Nephron (organoid): Measurements from ENCODE around the gene NAALADL1.

ENCODE experiments used
- H3K27ac Mint-ChIP-seq, 3 experiments: 2 replicates each; pipeline ENCODE4 v1.8.0; 2020; ENCODE audit warnings: mixed read lengths in 3 of 3, mild to moderate bottlenecking in 2 of 3, moderate library complexity in 1 of 3
- H3K27me3 Mint-ChIP-seq: 2 replicates; pipeline ENCODE4 v1.8.0; 2021; ENCODE audit warnings: low read depth, mild to moderate bottlenecking, moderate library complexity, mixed read lengths
- H3K36me3 Mint-ChIP-seq: 2 replicates; pipeline ENCODE4 v1.8.0; 2020; ENCODE audit warnings: low read depth, mixed read lengths
- H3K4me1 Mint-ChIP-seq: 2 replicates; pipeline ENCODE4 v1.8.0; 2020; ENCODE audit warnings: mixed read lengths
- H3K4me3 Mint-ChIP-seq, 3 experiments: 2 replicates each; pipeline ENCODE4 v1.8.0; 2020; ENCODE audit warnings: mild to moderate bottlenecking in 3 of 3, mixed read lengths in 3 of 3, moderate library complexity in 2 of 3
- H3K9me3 Mint-ChIP-seq: 2 replicates; pipeline ENCODE4 v1.8.0; 2020; ENCODE audit warnings: mixed read lengths
- TF ChIP-seq, protein P1 (sequence below), 3 experiments: fragments of 200-600 bp; sonication (generic); IDR thresholded peaks; one replicate each; pipeline ENCODE4 v1.5.0; 2021; ENCODE audit warnings: antibody characterized with exemption in 3 of 3; ENCODE audit not compliant: unreplicated experiment in 3 of 3

Gene NAALADL1, protein sequence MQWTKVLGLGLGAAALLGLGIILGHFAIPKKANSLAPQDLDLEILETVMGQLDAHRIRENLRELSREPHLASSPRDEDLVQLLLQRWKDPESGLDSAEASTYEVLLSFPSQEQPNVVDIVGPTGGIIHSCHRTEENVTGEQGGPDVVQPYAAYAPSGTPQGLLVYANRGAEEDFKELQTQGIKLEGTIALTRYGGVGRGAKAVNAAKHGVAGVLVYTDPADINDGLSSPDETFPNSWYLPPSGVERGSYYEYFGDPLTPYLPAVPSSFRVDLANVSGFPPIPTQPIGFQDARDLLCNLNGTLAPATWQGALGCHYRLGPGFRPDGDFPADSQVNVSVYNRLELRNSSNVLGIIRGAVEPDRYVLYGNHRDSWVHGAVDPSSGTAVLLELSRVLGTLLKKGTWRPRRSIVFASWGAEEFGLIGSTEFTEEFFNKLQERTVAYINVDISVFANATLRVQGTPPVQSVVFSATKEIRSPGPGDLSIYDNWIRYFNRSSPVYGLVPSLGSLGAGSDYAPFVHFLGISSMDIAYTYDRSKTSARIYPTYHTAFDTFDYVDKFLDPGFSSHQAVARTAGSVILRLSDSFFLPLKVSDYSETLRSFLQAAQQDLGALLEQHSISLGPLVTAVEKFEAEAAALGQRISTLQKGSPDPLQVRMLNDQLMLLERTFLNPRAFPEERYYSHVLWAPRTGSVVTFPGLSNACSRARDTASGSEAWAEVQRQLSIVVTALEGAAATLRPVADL

GRCh38 chr11:65058419-65059054, at the start of gene NAALADL1:
Gene NAALADL1, minus strand, starts transcription at chr11:65058553. Its CDS starts 32 bp downstream, at chr11:65058521.
- Mint-ChIP-seq H3K9me3 (no peaks in the 10 kb centered on the region), H3K36me3 (no peaks in the 10 kb centered on the region), H3K4me3 (no peak within 1 kb of the TSS), H3K4me1 (no peaks in the 10 kb centered on the region), H3K27me3 (peaks cover 6% of the 10 kb centered on the region), H3K27ac (no peak within 1 kb of the TSS)
- TF ChIP-seq, protein P1, sequence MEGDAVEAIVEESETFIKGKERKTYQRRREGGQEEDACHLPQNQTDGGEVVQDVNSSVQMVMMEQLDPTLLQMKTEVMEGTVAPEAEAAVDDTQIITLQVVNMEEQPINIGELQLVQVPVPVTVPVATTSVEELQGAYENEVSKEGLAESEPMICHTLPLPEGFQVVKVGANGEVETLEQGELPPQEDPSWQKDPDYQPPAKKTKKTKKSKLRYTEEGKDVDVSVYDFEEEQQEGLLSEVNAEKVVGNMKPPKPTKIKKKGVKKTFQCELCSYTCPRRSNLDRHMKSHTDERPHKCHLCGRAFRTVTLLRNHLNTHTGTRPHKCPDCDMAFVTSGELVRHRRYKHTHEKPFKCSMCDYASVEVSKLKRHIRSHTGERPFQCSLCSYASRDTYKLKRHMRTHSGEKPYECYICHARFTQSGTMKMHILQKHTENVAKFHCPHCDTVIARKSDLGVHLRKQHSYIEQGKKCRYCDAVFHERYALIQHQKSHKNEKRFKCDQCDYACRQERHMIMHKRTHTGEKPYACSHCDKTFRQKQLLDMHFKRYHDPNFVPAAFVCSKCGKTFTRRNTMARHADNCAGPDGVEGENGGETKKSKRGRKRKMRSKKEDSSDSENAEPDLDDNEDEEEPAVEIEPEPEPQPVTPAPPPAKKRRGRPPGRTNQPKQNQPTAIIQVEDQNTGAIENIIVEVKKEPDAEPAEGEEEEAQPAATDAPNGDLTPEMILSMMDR (IDR thresholded peaks at IDR 0.05; ENCODE audit: unreplicated experiment in 3 of 3) = no peak

GRCh38 chr11:65107751-65108468, 49.6 kb upstream of the NAALADL1 start:
- Mint-ChIP-seq H3K27ac (no peak overlapping the region), H3K9me3 (no peaks in the 10 kb centered on the region), H3K27me3 (no peaks in the 10 kb centered on the region), H3K36me3 (peaks cover 10% of the 10 kb centered on the region), H3K4me3 (no peak overlapping the region), H3K4me1 (no peaks in the 10 kb centered on the region)
- TF ChIP-seq, protein P1 (IDR thresholded peaks at IDR 0.05; ENCODE audit: unreplicated experiment in 3 of 3) = no peak

GRCh38 chr11:65107078-65107477, 48.7 kb upstream of the NAALADL1 start:
- H3K27me3 Mint-ChIP-seq = no peaks in the 10 kb centered on the region
- no peaks in the 10 kb centered on the region for H3K4me1 Mint-ChIP-seq
- peaks cover 10% of the 10 kb centered on the region for H3K36me3 Mint-ChIP-seq
- no peak overlapping the region for H3K4me3 Mint-ChIP-seq
- TF ChIP-seq, protein P1 (IDR thresholded peaks at IDR 0.05; ENCODE audit: unreplicated experiment in 3 of 3) = no peak
- no peak overlapping the region for H3K27ac Mint-ChIP-seq
- no peaks in the 10 kb centered on the region for H3K9me3 Mint-ChIP-seq

- Mint-ChIP-seq H3K9me3 (no peaks in the 10 kb centered on the region), H3K27me3 (no peaks in the 10 kb centered on the region), H3K4me3 (no peak overlapping the region), H3K36me3 (peaks cover 10% of the 10 kb centered on the region), H3K4me1 (no peaks in the 10 kb centered on the region), H3K27ac (no peak overlapping the region)
- TF ChIP-seq, protein P1 (IDR thresholded peaks at IDR 0.05; ENCODE audit: unreplicated experiment in 3 of 3) = no peak
Measured at GRCh38 chr11:65104628-65105027, 46.3 kb upstream of the NAALADL1 start.

DNA sequence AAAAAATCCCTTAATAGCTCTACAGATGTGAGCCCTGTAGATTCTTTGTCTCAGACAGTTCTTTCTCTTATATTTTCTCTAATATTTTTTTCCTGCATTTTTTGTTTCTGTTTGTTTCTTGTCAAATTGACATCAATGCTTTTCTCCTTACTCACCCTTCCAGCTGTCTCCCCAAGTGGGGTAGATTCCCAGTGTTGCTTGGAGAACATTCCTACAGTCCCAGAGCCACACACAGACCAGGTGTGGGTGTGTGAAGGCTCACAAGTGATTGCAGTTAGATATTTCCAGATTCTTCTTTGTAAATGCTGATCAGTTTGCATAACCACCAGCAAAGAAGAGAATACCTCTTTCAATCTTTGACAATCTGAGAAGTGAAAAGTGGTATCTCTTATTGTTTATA, 45.1 kb upstream of the NAALADL1 start:
- TF ChIP-seq, protein P1 (IDR thresholded peaks at IDR 0.05; ENCODE audit: unreplicated experiment in 3 of 3) = no peak

More for the DNA sequence above, 45.1 kb upstream of the NAALADL1 start:
- Mint-ChIP-seq H3K27me3 (no peaks in the 10 kb centered on the region), H3K4me1 (peaks cover 5% of the 10 kb centered on the region), H3K27ac (no peak overlapping the region), H3K36me3 (peaks cover 10% of the 10 kb centered on the region), H3K9me3 (no peaks in the 10 kb centered on the region), H3K4me3 (no peak overlapping the region)
